Gastrocnemius medialis (tissue), 4 donors: ENCODE data around the gene SYPL1.

Experiments used
- CTCF ChIP-seq, 5 experiments: fragments of 450-650 bp in 3 of 5; fragments of 200-600 bp in 2 of 5; sonication (generic) in 2 of 5; IDR thresholded peaks in 4 of 5; conservative IDR thresholded peaks in 1 of 5; 1 replicate in 4 of 5; 2 replicates in 1 of 5; pipeline ENCODE4 v1.5.1; 2016 to 2019; ENCODE audit warnings: antibody characterized with exemption in 5 of 5, mild to moderate bottlenecking in 3 of 5, moderate library complexity in 3 of 5
- POLR2A ChIP-seq, 2 donors: fragments of 450-650 bp; IDR thresholded peaks; one replicate each; pipeline ENCODE4 v1.6.1; 2017; ENCODE audit warnings: antibody characterized with exemption in 2 of 2, mild to moderate bottlenecking in 2 of 2, moderate library complexity in 2 of 2

DNA sequence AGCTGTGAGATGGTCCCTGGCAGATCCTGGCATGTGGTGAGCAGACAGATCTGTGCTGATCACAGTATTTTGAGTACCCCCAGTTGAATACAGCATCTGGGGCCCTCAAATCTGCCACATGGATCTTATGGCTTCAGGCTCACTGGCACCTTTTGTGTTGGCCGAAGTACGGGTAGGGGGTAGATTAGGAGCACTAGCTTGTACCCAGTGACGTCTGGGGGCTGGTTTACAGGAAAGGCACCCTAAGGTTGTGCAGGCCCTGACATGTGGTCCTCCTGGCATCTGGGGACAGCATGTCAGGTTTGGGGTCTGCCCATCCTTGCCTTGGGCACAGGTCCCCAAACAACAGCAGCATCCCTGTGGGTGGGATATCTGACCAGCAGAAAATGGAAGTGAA lies 53.2 kb downstream of the SYPL1 start:
- TF ChIP-seq CTCF (IDR thresholded peaks at IDR 0.05 in 4 of 5, conservative IDR thresholded peaks at IDR 0.05 in 1 of 5): no peak
- no peak for TF ChIP-seq POLR2A (IDR thresholded peaks at IDR 0.05)
